Measurements from ENCODE around the gene BPTF.
"Not testable (repeated sequence)": the region's sequence is repeated elsewhere in the genome, so short reads cannot be mapped to it uniquely, and the experiment has no call there.

Gene BPTF

DNA sequence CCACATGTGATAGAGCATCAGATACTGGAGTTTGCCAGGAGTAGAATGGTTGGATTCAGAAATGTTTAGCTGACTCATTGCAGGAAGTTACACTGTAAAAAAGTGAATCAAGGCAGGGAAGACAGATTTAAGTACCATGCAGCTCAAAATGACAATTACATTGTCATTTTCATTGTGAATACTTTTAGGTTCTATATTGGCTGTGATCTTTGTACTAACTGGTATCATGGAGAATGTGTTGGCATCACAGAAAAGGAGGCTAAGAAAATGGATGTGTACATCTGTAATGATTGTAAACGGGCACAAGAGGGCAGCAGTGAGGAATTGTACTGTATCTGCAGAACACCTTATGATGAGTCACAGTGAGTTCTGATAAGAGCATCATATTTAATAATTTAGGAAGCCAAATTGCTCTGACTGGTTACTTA, 137.9 kb downstream of the BPTF start:
- DNase-seq (ENCODE audit: low read depth in 2 of 2), result peak; percentile 43 to 47

DNA sequence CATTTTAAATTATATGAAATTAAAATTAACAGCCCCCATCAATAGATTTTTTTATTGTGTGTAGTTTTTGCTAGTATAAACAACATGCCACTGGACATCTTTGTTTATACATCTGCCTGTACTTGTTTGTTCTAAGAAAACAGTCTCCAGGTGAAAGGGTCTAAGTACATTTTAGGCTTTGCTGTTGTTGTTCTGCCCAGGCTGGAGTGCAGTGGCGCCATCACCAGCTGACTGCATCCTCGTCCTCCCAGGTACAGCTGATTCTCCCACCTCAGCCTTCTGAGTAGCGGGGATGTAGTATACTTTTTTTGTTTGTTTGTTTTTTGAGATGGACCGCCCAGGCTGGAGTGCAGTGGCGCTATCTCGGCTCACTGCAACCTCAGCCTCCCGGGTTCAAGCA, 145.5 kb downstream of the BPTF start:
- no peak for DNase-seq (ENCODE audit: low read depth in 2 of 2)

DNA sequence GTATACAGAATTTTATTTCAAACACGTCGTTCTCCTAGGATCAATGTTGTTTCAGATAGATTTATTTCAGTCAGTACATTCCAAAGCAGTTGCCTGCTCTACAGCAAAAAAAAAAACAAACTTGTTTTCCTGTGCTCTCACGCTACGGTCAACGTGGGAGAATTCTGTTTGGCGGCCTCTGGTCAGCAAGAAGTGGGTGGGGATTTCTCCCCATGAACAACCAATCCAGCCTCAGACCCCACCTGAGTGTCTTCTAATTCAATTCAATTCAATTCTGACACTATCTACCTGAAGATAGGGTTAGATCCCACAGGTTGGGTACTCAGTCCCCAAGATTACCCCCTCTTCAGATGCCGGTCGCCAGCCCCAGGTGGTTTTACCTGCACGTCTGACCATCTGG, 148.9 kb downstream of the BPTF start:
- no peak for DNase-seq (ENCODE audit: low read depth in 2 of 2)

DNA sequence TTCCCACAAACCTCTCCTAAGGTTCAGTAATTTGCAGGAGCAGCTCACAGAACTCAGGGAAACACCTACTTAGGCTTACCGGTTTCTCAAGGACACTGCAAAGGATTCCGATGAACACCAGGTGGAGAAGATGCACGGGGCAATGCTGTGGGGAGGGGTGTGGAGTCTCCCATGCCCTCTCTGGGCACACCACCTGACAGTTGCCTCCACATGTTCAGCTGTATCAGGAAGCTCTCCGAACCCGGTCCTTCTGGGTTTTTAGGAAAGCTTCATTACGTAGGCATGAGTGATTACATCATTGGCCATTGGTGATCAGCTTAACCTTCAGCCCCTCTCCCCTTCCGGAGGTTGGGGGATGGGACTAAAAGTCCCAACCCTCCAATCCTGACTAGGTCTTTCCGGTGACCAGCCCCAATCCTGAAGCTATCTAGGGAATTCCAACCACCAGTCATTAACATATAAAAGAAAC, 149.3 kb downstream of the BPTF start:
- no peak for DNase-seq (ENCODE audit: low read depth in 2 of 2)

DNA sequence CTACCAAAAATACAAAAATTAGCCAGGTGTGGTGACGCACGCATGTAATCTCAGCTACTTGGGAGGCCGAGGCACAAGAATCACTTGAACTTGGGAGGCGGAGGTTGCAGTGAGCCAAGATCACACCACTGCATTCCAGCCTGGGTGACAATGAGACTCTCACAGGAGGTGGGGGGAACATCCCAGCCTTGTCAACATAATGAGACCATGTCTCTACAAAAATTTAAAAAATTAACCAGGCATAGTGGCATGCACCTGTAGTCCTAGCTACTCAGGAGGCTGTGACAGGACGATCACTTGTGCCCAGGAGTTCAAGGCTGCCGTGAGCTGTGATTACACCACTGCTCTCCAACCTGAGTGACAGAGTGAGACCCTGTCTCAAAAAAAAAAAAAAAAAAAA, 151.0 kb downstream of the BPTF start:
- not testable (repeated sequence) for DNase-seq (ENCODE audit: low read depth in 2 of 2)

DNA sequence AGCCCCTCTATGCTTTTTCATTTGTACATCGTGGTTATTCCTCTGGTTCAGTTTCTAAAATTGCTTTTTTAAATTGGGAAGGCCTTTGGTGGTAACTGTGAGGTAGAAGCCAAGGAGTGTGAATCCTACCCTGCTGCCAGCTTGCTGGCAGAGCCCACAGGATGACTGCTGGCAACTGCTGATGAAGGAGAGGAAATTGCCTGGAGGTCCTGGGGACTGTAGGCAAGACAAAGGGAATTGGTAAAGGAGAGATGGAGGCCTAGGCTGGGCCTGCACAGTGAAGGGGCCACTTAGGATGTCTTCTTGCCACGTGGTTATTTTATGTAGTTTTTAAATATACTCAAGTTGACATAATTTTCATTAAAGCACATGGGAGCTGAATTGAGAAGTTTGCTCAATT, 155.2 kb downstream of the BPTF start:
- DNase-seq (ENCODE audit: low read depth in 2 of 2), result no peak

DNA sequence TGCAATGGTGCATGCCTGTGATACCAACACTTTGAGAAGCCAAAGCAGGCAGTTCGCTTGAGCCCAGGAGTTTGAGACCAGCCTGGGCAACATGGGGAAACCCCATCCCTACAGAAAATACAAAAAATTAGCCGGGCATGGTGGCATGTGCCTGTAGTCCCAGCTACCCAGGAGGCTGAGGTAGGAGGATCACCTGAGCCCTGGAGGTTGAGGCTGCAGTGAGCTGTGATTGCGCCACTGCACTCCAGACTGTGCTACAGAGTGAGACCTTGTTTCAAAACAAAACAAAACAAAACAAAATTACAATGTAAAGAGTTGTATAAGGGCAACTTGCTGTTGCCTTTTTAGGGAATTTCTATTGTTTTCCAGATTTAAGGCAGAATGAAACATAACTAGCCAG, 155.6 kb downstream of the BPTF start:
- not testable (repeated sequence) for DNase-seq (ENCODE audit: low read depth in 2 of 2)

DNA sequence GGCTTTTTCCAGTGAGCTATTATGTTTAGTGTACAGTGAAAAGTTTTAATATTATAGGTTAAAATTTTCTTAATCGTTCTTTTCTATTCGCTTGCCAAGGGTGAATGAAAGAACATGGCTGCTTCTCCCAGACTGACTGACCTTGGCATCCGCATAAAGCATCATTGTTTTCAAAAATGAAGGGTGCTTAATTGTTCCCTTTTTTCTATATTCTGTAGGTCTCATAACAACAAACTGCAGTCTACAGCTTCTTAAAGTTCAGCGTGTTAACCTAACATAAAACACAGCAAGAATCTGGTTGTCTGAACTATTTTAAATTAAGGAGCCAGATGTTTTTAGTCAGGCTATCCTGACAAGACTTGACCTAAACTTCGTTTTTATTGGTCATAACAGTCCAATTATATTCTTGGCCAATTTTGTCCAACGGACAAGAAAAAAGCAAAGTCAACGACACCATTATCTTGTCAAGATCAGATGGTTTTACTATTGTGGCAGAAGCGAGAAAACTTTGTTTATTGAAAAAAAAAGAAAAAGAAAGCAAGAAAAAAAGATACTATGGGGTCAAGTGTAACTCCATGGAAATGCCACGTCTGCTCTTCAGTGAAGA, 156.8 kb downstream of the BPTF start:
- no peak for DNase-seq (ENCODE audit: low read depth in 2 of 2)

DNA sequence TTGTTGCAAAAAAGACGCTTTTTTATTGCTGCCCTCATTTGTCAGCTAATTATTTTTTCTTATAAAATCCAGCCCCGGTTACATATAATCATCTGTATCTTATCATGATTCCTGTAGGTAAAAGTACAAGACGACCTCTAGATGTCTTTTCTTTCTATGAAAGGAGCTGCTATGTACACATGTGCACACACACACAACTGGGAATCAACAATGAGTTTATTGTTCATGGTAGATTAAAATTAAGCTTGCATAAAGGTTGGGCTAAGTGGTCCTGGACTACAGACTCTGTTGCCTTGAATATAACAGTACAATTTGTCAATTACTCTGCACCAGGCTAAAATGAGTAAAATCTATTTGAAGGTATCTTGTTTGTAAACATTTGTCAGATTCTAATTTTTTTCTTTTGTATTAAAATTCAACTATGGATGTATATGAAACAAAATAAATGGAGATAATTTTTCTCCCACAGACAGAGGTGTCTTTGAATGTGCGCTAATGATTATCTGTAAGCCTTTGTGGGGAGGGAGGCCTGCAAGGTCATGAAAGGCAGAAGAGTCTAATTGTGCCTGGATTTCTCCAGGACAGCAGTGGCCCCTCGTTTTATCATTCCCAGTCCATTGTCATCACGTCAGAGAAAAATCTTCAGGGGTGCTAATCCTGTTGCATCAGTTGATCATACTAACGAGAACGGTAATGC, 157.5 kb downstream of the BPTF start:
- no peak for DNase-seq (ENCODE audit: low read depth in 2 of 2)

DNA sequence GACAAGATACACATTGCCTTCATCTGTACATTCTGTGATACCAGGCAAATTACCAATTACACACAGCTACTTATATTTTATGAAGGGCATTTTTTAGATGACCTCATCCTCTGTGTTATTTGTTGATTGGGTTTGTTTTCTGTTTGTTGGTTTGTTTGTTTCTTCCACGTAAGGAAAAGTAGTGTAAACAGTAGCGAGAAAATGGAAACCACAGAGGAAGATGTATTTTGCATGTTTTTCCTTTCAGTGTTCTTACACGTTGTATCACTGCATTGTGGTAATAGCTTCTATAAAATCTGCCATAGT, 158.0 kb downstream of the BPTF start:
- DNase-seq (ENCODE audit: low read depth in 2 of 2), result no peak

DNA sequence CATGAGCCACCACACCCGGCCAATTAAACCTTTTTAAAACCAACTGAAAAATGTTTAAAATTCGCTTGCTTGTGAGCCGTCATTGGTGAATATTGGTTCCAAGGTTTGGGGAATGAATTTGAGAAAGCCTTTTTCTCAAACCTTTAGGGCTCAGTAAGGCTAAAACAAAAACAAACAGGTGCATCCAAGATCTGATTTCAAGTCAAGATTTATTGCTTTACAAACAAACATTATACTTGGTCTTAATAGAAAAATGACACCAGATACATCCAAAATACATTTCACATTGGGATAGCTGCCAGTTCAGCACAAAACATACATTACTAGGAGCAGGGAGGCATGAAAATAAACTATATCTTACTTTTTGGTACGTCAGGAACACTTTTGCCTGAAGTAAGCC, 165.6 kb downstream of the BPTF start:
- DNase-seq (ENCODE audit: low read depth in 2 of 2), result no peak

DNA sequence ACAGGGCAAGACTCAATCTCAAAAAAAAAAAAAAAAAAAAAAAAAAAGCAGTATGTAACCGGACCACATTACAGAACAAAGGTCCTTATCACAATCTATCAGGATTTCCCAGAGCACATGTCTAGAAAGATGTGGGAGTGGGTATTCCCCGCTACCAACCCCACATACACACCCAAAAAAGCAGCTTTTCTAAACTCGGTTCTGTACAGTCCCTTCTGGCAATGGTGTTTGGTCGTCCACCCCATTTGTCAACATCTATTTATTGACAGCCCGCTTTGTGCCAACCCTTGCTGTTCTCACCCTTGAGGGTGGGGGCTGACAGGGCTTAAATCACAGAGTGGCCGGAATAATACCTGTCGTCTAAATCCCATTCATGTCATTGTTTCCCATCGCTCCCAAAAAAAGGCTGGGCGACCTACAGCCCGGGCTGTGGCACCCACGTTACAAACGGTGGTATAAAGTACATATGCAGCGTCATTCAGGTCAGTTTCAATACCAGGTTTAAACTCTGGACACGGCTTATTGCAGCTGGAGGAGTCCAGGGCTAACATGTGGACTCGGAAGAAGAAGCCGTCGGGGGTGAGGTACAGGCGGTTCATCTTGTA, 167.3 kb downstream of the BPTF start:
- no peak for DNase-seq (ENCODE audit: low read depth in 2 of 2)

DNA sequence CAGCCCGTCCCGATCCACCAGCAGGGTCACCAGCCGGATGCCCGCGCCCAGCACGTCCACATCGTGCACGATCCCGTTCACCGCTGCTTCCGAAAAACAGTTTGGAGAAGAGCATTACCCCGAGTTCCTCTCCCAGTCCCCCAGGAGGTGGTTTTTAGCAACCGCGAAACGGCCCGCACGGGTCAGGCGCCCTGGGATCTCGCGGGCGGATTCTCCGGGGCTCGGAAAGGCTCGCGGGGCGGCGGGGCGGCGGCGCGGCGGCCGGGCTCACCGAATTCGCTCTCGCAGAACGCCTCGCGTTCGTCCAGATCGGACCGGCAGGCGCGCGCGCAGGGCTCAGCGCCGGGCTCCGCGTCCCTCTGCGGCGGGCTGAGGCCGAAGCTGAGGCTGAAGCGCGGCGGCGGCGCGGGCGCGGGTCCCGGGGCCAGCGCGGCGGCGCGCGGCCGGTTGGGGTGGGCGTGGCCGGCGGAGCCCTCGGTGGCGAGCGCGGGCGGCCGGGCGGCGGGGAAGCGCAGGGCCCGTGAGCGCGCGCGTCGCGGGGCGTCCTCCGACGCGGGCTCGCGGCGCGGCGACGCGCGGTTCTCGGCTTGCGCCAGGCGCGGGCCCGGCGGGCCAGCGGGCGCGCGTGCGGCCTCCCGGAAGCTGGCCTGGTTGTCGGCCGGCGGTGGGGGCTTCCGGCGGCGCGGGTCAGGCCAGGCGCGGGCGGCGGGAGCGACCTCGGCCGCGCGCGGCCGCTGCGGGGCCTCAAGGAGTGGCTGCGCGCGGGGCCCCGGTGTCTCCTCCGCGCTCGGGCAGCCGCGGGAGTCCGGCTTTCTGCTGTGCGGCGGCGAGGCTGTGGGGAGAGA, 168.1 kb downstream of the BPTF start:
- peak; percentile 38 to 56 for DNase-seq (ENCODE audit: low read depth in 2 of 2)

DNA sequence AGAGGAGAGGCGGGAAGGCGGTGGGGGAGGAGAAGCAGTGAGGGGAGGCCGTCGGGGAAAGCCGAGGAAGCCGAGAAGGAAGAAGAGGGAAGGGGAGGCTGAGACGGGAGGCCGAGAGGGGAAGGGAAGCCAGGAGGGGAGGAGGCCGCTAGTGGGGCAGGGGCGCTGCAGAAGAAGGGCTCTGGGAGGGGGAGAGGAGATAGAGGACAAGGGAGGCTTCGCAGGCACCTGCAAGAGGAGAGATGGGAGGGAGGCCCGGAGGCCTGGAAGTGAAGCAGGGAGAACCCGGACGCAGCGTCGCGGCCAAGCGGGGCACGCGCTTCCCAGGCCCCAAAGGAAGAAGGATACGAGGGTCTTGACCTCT, 168.7 kb downstream of the BPTF start:
- no peak for DNase-seq (ENCODE audit: low read depth in 2 of 2)

DNA sequence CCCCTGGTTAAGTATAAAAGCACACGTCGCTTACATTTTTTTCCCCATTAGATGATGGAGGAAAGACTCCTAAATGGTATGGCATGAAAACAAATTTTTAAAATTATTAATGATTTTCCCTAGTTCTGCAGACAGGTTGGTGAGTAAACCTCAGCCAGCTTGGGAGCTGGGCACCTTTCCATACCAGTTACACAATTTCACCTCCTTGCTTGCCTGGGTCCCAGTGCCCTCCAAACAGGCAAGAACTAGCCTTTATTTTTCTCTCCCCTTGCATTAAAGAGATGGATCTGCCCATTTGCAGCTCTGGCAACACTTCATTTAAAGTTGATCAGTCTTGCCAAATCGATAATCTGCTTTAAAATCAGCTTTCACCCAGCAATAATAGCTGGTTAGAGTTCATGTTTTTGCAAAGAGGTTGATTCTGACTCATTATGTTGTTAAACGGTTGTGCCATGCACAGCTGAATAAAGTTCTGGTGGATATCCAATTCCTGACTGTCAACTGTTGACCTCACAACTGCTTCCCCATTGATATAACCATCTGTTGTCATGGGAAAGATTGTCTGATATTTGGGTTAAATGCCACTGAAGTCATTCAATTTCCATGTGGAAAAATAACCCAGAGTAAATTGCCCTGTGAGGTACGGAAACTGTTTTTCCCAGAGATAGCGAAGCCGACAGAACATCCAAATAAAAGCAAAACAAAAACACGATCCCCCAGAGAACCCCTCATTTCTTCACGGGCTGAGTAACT, 169.7 kb downstream of the BPTF start:
- no peak for DNase-seq (ENCODE audit: low read depth in 2 of 2)

DNA sequence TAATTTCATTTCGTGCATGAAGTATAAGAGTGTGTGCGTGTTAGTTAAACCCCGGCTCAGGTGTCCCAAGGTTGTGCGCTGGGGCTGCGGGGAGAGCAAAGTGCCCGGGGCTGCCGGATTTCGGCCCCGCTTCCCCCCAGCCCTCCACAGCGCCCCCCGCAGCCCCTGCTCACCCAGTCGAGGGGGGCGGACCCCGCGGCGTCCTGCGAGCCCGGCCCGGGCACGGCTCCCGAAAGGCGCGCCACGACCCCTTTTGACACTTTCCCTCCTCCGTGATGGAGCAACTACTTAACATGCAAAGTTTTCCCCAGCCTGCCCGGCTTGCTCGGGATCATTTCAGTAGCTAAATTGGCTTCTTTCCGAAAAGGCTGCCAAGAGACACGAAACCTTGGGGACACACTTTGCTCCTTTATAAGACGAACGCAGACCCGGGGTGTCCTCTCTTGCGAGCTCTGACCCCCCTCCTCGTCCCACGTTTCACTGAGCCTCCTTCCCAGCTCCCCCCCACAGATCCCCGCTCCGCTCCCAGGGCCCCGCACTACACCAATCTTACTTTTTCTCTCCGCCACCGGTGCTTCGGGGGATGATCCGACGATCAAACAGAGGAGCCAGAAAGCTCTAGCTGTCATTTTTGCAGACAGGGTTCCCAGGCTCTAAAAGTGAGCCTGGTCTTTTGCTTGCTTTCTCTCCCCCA, 170.4 kb downstream of the BPTF start:
- no peak for DNase-seq (ENCODE audit: low read depth in 2 of 2)

DNA sequence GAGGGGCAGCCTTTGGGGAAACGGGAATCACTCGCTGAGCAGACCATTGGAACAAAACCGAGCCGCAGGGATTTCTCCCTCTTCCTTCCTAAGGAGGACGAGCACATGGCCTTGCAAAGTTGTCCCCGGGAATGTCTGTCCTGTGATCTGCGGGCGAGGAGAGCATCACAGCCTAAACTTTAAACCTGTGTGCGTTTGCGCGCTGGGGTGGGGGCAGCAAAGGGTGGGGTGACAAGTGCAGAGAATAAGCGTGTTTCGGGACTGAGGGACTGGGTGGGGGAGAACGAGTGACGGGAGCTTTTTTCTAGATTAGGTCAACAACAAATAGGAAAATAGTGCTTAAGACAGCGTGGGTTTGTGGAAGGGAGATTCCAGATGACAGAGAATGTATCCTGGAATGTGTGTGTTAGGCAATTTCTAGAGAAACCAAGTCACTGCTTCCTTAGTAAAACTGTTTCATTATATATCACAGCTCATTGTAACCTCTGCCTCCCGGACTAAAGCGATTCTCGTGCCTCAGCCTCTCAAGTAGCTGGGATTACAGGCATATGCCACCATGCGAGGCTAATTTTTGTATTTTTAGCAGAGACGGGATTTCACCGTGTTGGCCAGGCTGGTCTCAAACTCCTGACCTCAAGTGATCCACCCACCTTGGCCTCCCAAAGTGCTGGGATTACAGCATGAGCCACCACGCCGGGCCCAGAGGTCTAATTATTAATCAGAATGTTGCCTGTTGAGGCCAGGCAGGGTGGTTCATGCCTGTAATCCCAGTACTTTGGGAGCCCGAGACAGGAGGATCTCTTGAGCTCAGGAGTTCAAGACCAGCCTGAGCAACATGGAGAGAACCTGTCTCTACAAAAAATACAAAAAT, 171.2 kb downstream of the BPTF start, which contains the start of gene C17orf58:
C17orf58 (minus strand) TSS at position 169 of the 871 bp plus-strand sequence. CDS start 271 bp downstream, outside the sequence.
- not testable (repeated sequence) for DNase-seq (ENCODE audit: low read depth in 2 of 2)

DNA sequence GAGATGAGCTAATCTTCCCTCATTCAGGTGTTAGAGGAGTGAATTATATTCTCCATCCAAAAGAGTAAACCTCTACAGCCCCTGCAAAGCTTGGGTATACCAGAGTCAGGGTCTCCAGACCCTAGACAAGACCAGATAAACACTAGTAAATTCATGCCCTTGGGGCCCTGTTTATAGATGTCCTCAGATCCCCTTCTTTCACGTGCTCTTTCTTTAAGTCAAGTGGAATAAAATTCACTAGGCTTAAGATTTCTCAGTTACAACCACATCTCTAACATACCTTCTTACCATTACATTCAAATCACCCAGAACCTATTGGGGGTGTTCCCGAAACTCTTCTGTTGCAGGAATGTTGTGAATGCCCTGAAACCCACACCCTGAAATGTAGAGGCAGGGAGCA, 173.2 kb downstream of the BPTF start:
- no peak for DNase-seq (ENCODE audit: low read depth in 2 of 2)

DNA sequence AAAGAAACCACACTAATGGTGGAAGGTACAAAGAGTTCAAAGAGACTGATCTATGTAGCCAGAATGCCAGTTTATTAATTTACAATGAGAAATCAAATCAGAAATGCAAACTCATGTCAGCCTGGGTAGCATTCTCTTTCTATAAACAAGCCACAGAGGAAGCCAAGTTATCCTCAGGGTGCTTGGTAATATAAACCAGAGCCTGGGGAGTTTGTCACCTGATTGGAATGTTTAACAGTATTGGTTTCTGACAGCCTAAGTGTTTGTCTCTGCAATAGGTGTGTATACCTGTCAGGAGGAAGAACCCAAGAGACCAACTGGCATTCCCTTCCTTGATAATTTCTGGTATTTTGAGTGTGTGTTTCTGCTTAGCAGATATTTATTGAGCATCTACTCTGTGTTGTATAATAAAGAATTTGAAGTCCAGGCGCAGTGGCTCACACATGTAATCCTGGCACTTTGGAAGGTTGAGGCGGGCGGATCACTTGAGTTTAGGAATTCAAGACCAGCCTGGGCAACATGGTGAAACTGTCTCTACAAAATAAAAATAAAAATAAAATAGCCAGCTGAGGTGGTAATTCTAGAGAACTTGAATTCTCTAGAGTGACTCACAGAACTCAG, 174.1 kb downstream of the BPTF start:
- no peak for DNase-seq (ENCODE audit: low read depth in 2 of 2)

DNA sequence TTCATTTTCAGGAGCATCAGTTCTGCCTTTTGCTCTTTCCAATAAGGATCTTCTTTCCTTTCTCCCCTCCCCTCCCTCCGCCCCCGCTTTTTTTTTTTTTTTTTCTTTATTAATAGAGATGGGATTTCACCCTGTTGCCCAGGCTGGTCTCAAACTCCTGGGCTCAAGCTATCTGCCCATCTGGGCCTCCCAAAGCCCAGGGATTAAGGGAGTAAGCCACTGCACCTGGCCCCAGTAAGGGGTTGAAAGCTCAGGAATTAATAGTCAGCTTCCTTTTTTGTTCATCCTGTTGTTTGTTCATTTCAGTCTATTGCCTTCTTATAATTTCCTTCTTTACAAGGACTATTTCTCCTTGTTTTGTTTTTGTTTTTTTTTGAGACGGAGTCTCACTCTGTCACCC, 178.9 kb downstream of the BPTF start:
- no peak for DNase-seq (ENCODE audit: low read depth in 2 of 2)

Data from stimulated activated CD4-positive, alpha-beta T cell treated with anti-CD3 and anti-CD28 coated beads, Interleukin-1b, Interleukin-23, amount 100 ng/mL, for 1 hour (primary cell).